ENCODE measurements around the gene PRUNE2. TPM values are rescaled to one million over a fixed set of nuclear protein-coding genes. Genes with fewer than 3 reads are reported as not detected.

The PRUNE2 gene
- total RNA-seq, 2 experiments from 2014 or later: 0.38 to 0.44 TPM

DNA sequence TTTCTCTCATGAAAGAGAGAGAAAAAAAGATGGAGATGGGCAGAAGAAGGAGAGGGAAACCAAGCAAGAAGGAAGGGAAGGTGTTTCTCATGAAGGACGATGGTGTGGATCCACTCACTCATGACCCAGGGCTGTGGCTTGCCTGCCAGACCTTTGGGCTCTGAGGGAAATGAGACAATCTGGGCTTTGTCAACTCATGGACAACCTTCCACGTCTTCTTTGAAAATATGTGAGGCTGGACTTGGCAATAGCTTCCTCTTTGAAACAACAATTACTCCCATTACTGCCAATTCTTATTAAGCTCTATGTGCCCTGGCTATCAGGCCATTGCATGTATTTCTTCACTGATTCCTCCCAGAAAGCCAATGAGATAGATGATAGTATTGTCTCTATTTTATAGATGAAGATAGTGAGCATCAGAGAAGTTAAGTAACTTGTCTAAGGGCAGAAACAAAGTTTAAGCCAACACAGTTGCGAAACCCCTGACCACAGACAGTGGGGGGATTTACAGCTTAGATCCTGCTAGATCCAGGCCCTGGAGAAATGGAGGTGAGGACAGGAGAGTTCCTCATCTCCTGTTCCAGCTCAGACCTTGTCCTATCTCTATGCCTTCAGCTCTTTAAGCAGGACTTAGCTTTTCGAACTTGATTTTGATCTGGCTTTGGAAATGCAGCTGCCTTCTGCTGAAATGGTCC is 314.5 kb downstream of the PRUNE2 start:
- intact Hi-C loops (cut with micrococcal nuclease; ENCODE audit: unreplicated experiment): no loop called here
- BruUV-seq (replicated peaks): no TSS peak

DNA sequence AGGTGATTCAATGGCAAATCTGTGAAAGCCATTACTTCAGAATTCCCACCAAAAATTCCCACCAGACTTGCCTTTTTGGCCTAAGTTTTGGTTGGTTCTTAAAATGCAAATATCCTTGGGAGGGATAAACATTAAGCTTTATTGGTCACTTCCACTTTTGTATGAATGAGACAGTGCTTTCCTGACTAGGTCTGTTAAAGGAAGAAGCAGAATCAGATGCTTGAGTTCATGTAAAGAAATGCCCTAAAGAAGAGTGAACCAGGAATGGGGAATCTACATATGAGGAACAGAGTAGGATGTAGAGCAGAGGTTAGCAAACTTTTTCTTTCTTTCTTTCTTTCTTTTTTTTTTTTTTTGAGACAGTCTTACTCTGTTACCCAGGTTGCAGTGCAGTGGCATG is 317.6 kb downstream of the PRUNE2 start:
- Histone ChIP-seq H4K20me1 (ENCODE audit: insufficient read depth, low read length) (no peaks in the 10 kb centered on the region), H3K4me3 (ENCODE audit: low read depth, low read length, poor library complexity, severe bottlenecking) (no peak overlapping the region), H3K4me1 (ENCODE audit: insufficient read depth, low read length, poor library complexity, severe bottlenecking) (peaks cover 5% of the 10 kb centered on the region), H3K9me3 (ENCODE audit: low read length) (no peaks in the 10 kb centered on the region), H3K9me2 (ENCODE audit: insufficient read depth, low read length) (no peaks in the 10 kb centered on the region), H3K27ac (ENCODE audit: low read depth, low read length, poor library complexity, severe bottlenecking) (no peak overlapping the region), H3K79me2 (ENCODE audit: insufficient read depth, low read depth, low read length) (no peaks in the 10 kb centered on the region), H2AFZ (ENCODE audit: low read length) (no peak overlapping the region), H3K4me2 (ENCODE audit: low read length) (no peak overlapping the region), H3K36me3 (ENCODE audit: insufficient read depth, low read length) (no peaks in the 10 kb centered on the region)
- ChIA-PET CTCF (ENCODE audit: unreplicated experiment) (no interaction called here), POLR2A (interaction anchor here (0.6 kb wide), 1 partner anchor 58 kb away, joined by 3 read pairs; no protein-coding TSS in a partner anchor)
- no peak for DNase-seq (ENCODE audit: low spot score)
- no TSS peak for BruUV-seq (replicated peaks)
- TF ChIP-seq, protein P1, sequence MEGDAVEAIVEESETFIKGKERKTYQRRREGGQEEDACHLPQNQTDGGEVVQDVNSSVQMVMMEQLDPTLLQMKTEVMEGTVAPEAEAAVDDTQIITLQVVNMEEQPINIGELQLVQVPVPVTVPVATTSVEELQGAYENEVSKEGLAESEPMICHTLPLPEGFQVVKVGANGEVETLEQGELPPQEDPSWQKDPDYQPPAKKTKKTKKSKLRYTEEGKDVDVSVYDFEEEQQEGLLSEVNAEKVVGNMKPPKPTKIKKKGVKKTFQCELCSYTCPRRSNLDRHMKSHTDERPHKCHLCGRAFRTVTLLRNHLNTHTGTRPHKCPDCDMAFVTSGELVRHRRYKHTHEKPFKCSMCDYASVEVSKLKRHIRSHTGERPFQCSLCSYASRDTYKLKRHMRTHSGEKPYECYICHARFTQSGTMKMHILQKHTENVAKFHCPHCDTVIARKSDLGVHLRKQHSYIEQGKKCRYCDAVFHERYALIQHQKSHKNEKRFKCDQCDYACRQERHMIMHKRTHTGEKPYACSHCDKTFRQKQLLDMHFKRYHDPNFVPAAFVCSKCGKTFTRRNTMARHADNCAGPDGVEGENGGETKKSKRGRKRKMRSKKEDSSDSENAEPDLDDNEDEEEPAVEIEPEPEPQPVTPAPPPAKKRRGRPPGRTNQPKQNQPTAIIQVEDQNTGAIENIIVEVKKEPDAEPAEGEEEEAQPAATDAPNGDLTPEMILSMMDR (conservative IDR thresholded peaks at IDR 0.05; ENCODE audit: low read length): no peak
- TF ChIP-seq EZH2phosphoT487 (IDR thresholded peaks at IDR 0.05; ENCODE audit: borderline replicate concordance, low read depth, low read length): no peak
- intact Hi-C loops (cut with micrococcal nuclease; ENCODE audit: unreplicated experiment): no loop called here

More for the DNA sequence above, 314.5 kb downstream of the PRUNE2 start:
- Histone ChIP-seq H3K4me2 (ENCODE audit: low read length) (no peak overlapping the region), H3K27ac (ENCODE audit: low read depth, low read length, poor library complexity, severe bottlenecking) (no peak overlapping the region), H3K79me2 (ENCODE audit: insufficient read depth, low read depth, low read length) (no peaks in the 10 kb centered on the region), H3K4me1 (ENCODE audit: insufficient read depth, low read length, poor library complexity, severe bottlenecking) (peaks cover 18% of the 10 kb centered on the region), H3K4me3 (ENCODE audit: low read depth, low read length, poor library complexity, severe bottlenecking) (no peak overlapping the region), H4K20me1 (ENCODE audit: insufficient read depth, low read length) (no peaks in the 10 kb centered on the region), H2AFZ (ENCODE audit: low read length) (no peak overlapping the region), H3K9me3 (ENCODE audit: low read length) (no peaks in the 10 kb centered on the region), H3K36me3 (ENCODE audit: insufficient read depth, low read length) (no peaks in the 10 kb centered on the region), H3K9me2 (ENCODE audit: insufficient read depth, low read length) (no peaks in the 10 kb centered on the region)
- no peak for TF ChIP-seq EZH2phosphoT487 (IDR thresholded peaks at IDR 0.05; ENCODE audit: borderline replicate concordance, low read depth, low read length)
- TF ChIP-seq, protein P1 (conservative IDR thresholded peaks at IDR 0.05; ENCODE audit: low read length): no peak
- ChIA-PET POLR2A (interaction anchor here (0.6 to 2.0 kb wide), 10 partner anchors 11 to 629 kb away, joined by 3 to 14 read pairs (median 4); no protein-coding TSS in a partner anchor), CTCF (ENCODE audit: unreplicated experiment) (no interaction called here)
- DNase-seq (ENCODE audit: low spot score): no peak

Data from OCI-LY7 (cell line).